K562 (cell line): ENCODE data around the gene NUDT14. TPM values are rescaled to one million over a fixed set of nuclear protein-coding genes. Genes with fewer than 3 reads are reported as not detected.

Source experiments
- ATAC-seq: fragments of 200-7000 bp; cut with Tn5 transposase; 3 replicates; pipeline ENCODE4 v1.9.1; 2020; ENCODE audit warnings: moderate library complexity
- BruUV-seq: library from RNA; stranded (reverse); fragments of 400-500 nt; replicated peaks from 2 replicates; lab custom pipeline; 2021; lab: Mats Ljungman, UMichigan
- CTCF ChIA-PET: fragments of 300-600 bp; formaldehyde crosslinking; extraction: SDS; loops from one replicate; lab custom pipeline; 2021; ENCODE audit warnings: low intra/inter-chr PET ratio; lab: Yijun Ruan, JAX
- POLR2A ChIA-PET: fragments of 300-600, 350-650 bp; sonication (Branson Sonifier 250); formaldehyde crosslinking; extraction: SDS; loops from one replicate; lab custom pipeline; 2021; ENCODE audit warnings: antibody characterized with exemption, inconsistent platforms; lab: Yijun Ruan, JAX
- DNase-seq, 4 experiments: peaks; one replicate each; pipeline versions ENCODE4 v3.0.0 to v3.0.0-alpha.2; 2011 to 2018; ENCODE audit warnings: low spot score in 3 of 4, mixed read lengths in 3 of 4; ENCODE audit errors: extremely low read depth in 1 of 4
- FAIRE-seq: peaks from 2 replicates; lab custom pipeline; 2011; peaks lifted over from hg19 to GRCh38; lab: Jason Lieb, UNC
- H2AFZ ChIP-seq: 2 replicates; pipeline ENCODE4 v1.6.0; 2011; ENCODE audit warnings: low read depth, low read length, control low read depth, inconsistent platforms
- H3K27ac ChIP-seq: fragments of 200-600 bp; 3 replicates; pipeline ENCODE4 v1.8.0; 2011; ENCODE audit warnings: low read depth, mild to moderate bottlenecking, control low read depth, inconsistent platforms, low read length, moderate library complexity, mixed read lengths; ENCODE audit errors: extremely low read depth
- H3K27me3 ChIP-seq, 2 experiments: fragments of 300-600 bp in 1 of 2; 2 replicates in 1 of 2; 3 replicates in 1 of 2; pipeline versions ENCODE4 v1.6.0 to v1.8.0; 2011; ENCODE audit warnings: inconsistent platforms in 2 of 2, low read length in 2 of 2, mild to moderate bottlenecking in 1 of 2, mixed read lengths in 1 of 2, moderate library complexity in 1 of 2; ENCODE audit not compliant: control insufficient read depth in 2 of 2, insufficient read depth in 2 of 2
- H3K36me3 ChIP-seq: fragments of 300-600 bp; 3 replicates; pipeline ENCODE4 v1.8.0; 2011; ENCODE audit warnings: mild to moderate bottlenecking, low read length, inconsistent platforms; ENCODE audit not compliant: control insufficient read depth, insufficient read depth
- H3K4me1 ChIP-seq, 2 experiments: fragments of 200-600 bp in 1 of 2; replicated peaks in 1 of 2; 2 replicates in 1 of 2; 3 replicates in 1 of 2; pipeline versions ENCODE4 v1.5.1 to v1.8.0; 2011; ENCODE audit warnings: inconsistent platforms in 2 of 2, low read length in 2 of 2, mild to moderate bottlenecking in 1 of 2, mixed read lengths in 1 of 2, moderate library complexity in 1 of 2; ENCODE audit not compliant: control insufficient read depth in 2 of 2, insufficient read depth in 2 of 2
- H3K4me2 ChIP-seq: 2 replicates; pipeline ENCODE4 v1.6.1; 2011; ENCODE audit warnings: low read length, control low read depth, inconsistent platforms, mixed read lengths; ENCODE audit not compliant: insufficient read depth
- H3K4me3 ChIP-seq: fragments of 200-600 bp; sonication (generic), shearing (Covaris generic); 2 replicates; pipeline ENCODE4 v1.5.1; 2016; ENCODE audit warnings: control low read depth, inconsistent platforms
- H3K79me2 ChIP-seq: fragments of 200-600 bp; 3 replicates; pipeline ENCODE4 v1.8.0; 2011; ENCODE audit warnings: low read length, inconsistent platforms; ENCODE audit not compliant: control insufficient read depth, insufficient read depth
- H3K9ac ChIP-seq, 2 experiments: 2 replicates each; pipeline versions ENCODE4 v1.6.0 to v1.6.1; 2011; ENCODE audit warnings: low read depth in 2 of 2, low read length in 2 of 2, control low read depth in 1 of 2, inconsistent platforms in 1 of 2, mild to moderate bottlenecking in 1 of 2, mixed read lengths in 1 of 2; ENCODE audit not compliant: insufficient read depth in 1 of 2
- H3K9me1 ChIP-seq: one replicate; pipeline ENCODE4 v1.6.0; 2011; ENCODE audit warnings: inconsistent platforms, mild to moderate bottlenecking, low read length, moderate library complexity; ENCODE audit not compliant: control insufficient read depth, insufficient read depth
- H3K9me3 ChIP-seq: replicated peaks from 2 replicates; pipeline ENCODE4 v1.5.1; 2011; ENCODE audit warnings: low read depth, low read length, inconsistent platforms; ENCODE audit not compliant: control insufficient read depth, insufficient read depth
- H4K20me1 ChIP-seq: replicated peaks from 2 replicates; pipeline ENCODE4 v1.6.1; 2011; ENCODE audit warnings: low read length, inconsistent platforms, mixed read lengths; ENCODE audit not compliant: control insufficient read depth, insufficient read depth
- CHCHD3 ChIP-seq: fragments of 250-450 bp; sonication (Bioruptor Pico); IDR thresholded peaks from 2 replicates; pipeline ENCODE4 v2.1.2; 2022; ENCODE audit warnings: mild to moderate bottlenecking
- DIDO1 ChIP-seq: fragments of 450-650 bp; IDR thresholded peaks from 2 replicates; pipeline ENCODE4 v1.6.1; 2016; ENCODE audit warnings: low read depth, missing biosample characterization, missing genetic modification characterization
- EZH2 ChIP-seq: IDR thresholded peaks from 2 replicates; pipeline ENCODE4 v1.6.1; 2012; ENCODE audit warnings: low read depth, mild to moderate bottlenecking, inconsistent platforms, low read length, borderline replicate concordance
- HCFC1 ChIP-seq: IDR thresholded peaks from 2 replicates; pipeline ENCODE4 v1.6.1; 2012; ENCODE audit warnings: low read depth, low read length, improper control_type of control experiment
- POLR2AphosphoS2 ChIP-seq: IDR thresholded peaks from 2 replicates; pipeline ENCODE4 v1.6.1; 2012; ENCODE audit warnings: low read length, improper control_type of control experiment
- ZNF23 ChIP-seq: fragments of 250-450 bp; sonication (Bioruptor Pico); IDR thresholded peaks from 2 replicates; pipeline ENCODE4 v1.4.0; 2020; ENCODE audit warnings: mild to moderate bottlenecking
- WGBS: fragments of 100-300 bp; shearing (Covaris generic); methylation state at CpG from one replicate; pipeline ENCODE4 v1.1.6; 2016; ENCODE audit warnings: low coverage, mixed read lengths; ENCODE audit not compliant: insufficient coverage; ENCODE audit errors: missing lambda C conversion rate; 5-methylcytosine and 5-hydroxymethylcytosine counted together
- in situ Hi-C: fragments of 300-500 bp; cut with MboI; formaldehyde crosslinking; loops from 4 replicates; pipeline ENCODE4 v1.15.0; 2018; ENCODE audit warnings: inconsistent platforms, mixed read lengths
- intact Hi-C: fragments of 100-400 bp; cut with micrococcal nuclease; formaldehyde crosslinking; loops from 2 replicates; pipeline ENCODE4 v1.14.2; 2022
- polyA plus RNA-seq, 8 experiments: library from polyadenylated mRNA; depleted of rRNA in 4 of 8; stranded (reverse) in 5 of 8; unstranded in 3 of 8; fragments of >200 nt; fragmentation: Nextera tagmentation in 2 of 8; fragmentation: Illumina TruSeq in 1 of 8; extraction: Ambion mirVana in 2 of 8; extraction: Trizol in 1 of 8; gene quantifications; 2 replicates each; pipeline versions ENCODE4 v1.2.1 to v1.2.3, GENCODE V29; 2011 to 2014; ENCODE audit warnings: inconsistent platforms in 1 of 8, missing spikeins in 1 of 8
- total RNA-seq, 7 experiments: library from RNA; depleted of rRNA in 6 of 7; stranded (reverse); fragments of >200 nt in 6 of 7; fragmentation: Illumina TruSeq in 2 of 7; extraction: Trizol in 2 of 7; gene quantifications; 2 replicates each; pipeline versions ENCODE4 v1.2.1 to v1.2.3, GENCODE V29; 2011 to 2021; ENCODE audit warnings: low replicate concordance in 1 of 7
- TF ChIP-seq, protein P1 (sequence below): fragments of 250-450 bp; sonication (Bioruptor Pico); IDR thresholded peaks from 2 replicates; pipeline ENCODE4 v1.9.0; 2021; ENCODE audit warnings: mild to moderate bottlenecking, inconsistent platforms
- TF ChIP-seq, protein P2 (sequence below): fragments of 250-450 bp; sonication (Bioruptor Pico); IDR thresholded peaks from 2 replicates; pipeline ENCODE4 v1.5.0; 2021
- TF ChIP-seq, protein P3 (sequence below): sonication (generic); formaldehyde crosslinking; IDR thresholded peaks from 2 replicates; pipeline ENCODE4 v1.8.0; 2022; ENCODE audit warnings: missing genetic modification reagents, mild to moderate bottlenecking, borderline replicate concordance
- TF ChIP-seq, protein P4 (sequence below): fragments of 450-650 bp; IDR thresholded peaks from 2 replicates; pipeline ENCODE4 v1.6.1; 2014; ENCODE audit warnings: low read depth, mild to moderate bottlenecking, moderate library complexity, borderline replicate concordance
- TF ChIP-seq, protein P5 (sequence below): fragments of 250-450 bp; sonication (Bioruptor Pico); IDR thresholded peaks from 2 replicates; pipeline ENCODE4 v1.8.0; 2022; ENCODE audit warnings: inconsistent platforms

The NUDT14 gene
- total and polyA plus RNA-seq, 9 of the 15 experiments (the other 6 are each of a cell fraction or from before 2014, with no cell fraction given), result 0.14 to 16.3 (median 8.2) TPM

DNA sequence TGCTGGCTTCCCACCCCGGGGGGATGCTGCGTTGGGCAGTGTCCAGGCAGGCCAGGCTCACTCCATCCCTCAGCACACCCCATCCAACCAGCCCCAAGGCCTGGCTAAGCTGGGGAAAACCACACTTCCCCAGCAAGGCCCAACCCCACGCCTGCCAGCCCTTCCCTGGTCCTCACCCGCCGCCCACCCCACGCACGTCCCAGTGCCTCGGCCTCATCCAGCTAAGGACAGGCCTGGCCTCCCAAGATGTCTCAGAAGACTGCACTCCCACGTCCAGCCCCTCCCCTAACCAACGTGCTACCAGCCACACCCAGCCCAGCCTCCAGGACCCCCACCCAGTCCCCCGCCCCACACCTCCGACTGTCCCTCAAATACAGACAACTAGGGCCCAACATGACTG, 22.3 kb downstream of the NUDT14 start (continued):
- TF ChIP-seq, protein P1, sequence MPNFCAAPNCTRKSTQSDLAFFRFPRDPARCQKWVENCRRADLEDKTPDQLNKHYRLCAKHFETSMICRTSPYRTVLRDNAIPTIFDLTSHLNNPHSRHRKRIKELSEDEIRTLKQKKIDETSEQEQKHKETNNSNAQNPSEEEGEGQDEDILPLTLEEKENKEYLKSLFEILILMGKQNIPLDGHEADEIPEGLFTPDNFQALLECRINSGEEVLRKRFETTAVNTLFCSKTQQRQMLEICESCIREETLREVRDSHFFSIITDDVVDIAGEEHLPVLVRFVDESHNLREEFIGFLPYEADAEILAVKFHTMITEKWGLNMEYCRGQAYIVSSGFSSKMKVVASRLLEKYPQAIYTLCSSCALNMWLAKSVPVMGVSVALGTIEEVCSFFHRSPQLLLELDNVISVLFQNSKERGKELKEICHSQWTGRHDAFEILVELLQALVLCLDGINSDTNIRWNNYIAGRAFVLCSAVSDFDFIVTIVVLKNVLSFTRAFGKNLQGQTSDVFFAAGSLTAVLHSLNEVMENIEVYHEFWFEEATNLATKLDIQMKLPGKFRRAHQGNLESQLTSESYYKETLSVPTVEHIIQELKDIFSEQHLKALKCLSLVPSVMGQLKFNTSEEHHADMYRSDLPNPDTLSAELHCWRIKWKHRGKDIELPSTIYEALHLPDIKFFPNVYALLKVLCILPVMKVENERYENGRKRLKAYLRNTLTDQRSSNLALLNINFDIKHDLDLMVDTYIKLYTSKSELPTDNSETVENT (CRISPR knock-in tag), result no peak
- TF ChIP-seq, protein P2, sequence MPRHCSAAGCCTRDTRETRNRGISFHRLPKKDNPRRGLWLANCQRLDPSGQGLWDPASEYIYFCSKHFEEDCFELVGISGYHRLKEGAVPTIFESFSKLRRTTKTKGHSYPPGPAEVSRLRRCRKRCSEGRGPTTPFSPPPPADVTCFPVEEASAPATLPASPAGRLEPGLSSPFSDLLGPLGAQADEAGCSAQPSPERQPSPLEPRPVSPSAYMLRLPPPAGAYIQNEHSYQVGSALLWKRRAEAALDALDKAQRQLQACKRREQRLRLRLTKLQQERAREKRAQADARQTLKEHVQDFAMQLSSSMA (CRISPR knock-in tag), result no peak
- TF ChIP-seq EZH2 (no peak), ZNF23 (CRISPR knock-in tag) (no peak), POLR2AphosphoS2 (no peak), HCFC1 (no peak)

DNA sequence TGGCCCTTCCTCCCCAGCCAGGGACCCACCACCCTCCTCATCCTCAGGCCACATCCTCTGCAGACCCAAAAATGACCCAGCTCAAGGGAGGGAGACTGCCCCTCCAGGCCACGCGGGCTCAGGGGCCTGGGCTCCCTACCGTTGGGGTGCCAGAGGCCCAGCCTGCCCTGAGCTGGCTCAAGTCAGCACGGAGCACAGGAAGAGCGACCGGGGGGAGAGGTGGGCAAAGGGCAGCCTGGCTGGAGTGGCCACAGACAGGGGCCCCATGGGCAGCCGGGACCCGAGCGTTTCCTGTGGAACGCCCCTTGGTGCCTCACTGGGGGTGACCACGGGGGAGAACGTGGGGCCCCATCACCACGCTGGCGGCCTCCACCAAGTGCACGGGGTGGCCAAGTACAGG, 23.2 kb downstream of the NUDT14 start:
- Histone ChIP-seq H3K9ac (no peak overlapping the region; a peak in 1 of 4 replicates), H2AFZ (no peak overlapping the region), H3K27me3 (no peaks in the 10 kb centered on the region), H3K4me2 (no peak overlapping the region), H3K9me1 (peaks cover 4% of the 10 kb centered on the region), H3K27ac (no peak overlapping the region), H3K79me2 (peaks cover 9% of the 10 kb centered on the region), H3K4me3 (no peak overlapping the region), H3K4me1 (peaks cover 0 to 45% of the 10 kb centered on the region in 2 experiments; a peak in 2 of 5 replicates), H3K36me3 (peaks cover 7% of the 10 kb centered on the region; the same call in 1 of the 3 replicates), H4K20me1 (peaks cover 11% of the 10 kb centered on the region), H3K9me3 (no peaks in the 10 kb centered on the region)
- BruUV-seq, result no TSS peak
- FAIRE-seq (no peak), DNase-seq (no peak), ATAC-seq (no peak)
- intact Hi-C loops, result no loop called here
- in situ Hi-C loops, result no loop called here
- POLR2A ChIA-PET, result no interaction called here
- TF ChIP-seq, protein P3, sequence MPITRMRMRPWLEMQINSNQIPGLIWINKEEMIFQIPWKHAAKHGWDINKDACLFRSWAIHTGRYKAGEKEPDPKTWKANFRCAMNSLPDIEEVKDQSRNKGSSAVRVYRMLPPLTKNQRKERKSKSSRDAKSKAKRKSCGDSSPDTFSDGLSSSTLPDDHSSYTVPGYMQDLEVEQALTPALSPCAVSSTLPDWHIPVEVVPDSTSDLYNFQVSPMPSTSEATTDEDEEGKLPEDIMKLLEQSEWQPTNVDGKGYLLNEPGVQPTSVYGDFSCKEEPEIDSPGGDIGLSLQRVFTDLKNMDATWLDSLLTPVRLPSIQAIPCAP, result no peak
- TF ChIP-seq DIDO1 (tag) (no peak), CHCHD3 (CRISPR knock-in tag) (no peak), ZNF23 (CRISPR knock-in tag) (no peak)
- TF ChIP-seq, protein P4, sequence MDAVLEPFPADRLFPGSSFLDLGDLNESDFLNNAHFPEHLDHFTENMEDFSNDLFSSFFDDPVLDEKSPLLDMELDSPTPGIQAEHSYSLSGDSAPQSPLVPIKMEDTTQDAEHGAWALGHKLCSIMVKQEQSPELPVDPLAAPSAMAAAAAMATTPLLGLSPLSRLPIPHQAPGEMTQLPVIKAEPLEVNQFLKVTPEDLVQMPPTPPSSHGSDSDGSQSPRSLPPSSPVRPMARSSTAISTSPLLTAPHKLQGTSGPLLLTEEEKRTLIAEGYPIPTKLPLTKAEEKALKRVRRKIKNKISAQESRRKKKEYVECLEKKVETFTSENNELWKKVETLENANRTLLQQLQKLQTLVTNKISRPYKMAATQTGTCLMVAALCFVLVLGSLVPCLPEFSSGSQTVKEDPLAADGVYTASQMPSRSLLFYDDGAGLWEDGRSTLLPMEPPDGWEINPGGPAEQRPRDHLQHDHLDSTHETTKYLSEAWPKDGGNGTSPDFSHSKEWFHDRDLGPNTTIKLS, result no peak
- TF ChIP-seq, protein P5, sequence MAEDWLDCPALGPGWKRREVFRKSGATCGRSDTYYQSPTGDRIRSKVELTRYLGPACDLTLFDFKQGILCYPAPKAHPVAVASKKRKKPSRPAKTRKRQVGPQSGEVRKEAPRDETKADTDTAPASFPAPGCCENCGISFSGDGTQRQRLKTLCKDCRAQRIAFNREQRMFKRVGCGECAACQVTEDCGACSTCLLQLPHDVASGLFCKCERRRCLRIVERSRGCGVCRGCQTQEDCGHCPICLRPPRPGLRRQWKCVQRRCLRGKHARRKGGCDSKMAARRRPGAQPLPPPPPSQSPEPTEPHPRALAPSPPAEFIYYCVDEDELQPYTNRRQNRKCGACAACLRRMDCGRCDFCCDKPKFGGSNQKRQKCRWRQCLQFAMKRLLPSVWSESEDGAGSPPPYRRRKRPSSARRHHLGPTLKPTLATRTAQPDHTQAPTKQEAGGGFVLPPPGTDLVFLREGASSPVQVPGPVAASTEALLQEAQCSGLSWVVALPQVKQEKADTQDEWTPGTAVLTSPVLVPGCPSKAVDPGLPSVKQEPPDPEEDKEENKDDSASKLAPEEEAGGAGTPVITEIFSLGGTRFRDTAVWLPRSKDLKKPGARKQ (CRISPR knock-in tag), result no peak
- CTCF ChIA-PET, result no interaction called here
- 89% methylated on average over 11 of the region's 15 CpGs for WGBS
